NB4 (cell line): Measurements from ENCODE around the gene ECE1.

Experiments
- POLR2A ChIP-seq: IDR thresholded peaks from 2 replicates; pipeline ENCODE4 v1.6.1; 2011; ENCODE audit warnings: mild to moderate bottlenecking; ENCODE audit not compliant: insufficient read length; ENCODE audit errors: extremely low read depth
- TF ChIP-seq, protein P1 (sequence below): IDR thresholded peaks from one replicate; pipeline ENCODE4 v1.5.1; 2012; ENCODE audit warnings: low read depth, low read length

DNA sequence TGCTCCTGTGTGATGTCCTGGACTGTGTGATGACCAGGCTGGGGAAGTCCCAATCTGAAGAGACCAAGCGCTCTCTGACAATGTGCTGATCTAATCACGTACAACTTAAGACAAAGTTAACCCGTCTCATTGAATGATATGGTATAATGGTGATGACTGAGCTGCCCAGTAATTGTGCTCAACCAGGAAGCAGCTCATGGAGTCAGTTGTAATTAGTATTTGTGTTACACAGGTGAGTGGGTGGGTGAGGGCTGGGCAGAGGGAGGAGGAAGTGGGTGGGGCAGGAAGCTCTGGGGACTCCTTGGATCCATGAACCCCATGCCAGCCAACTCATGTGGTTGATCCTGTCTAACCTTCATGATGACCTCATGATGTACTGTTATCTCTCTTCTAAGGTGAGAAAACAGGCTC lies 8.7 kb upstream of the ECE1 start:
- no peak for TF ChIP-seq POLR2A
- TF ChIP-seq, protein P1, sequence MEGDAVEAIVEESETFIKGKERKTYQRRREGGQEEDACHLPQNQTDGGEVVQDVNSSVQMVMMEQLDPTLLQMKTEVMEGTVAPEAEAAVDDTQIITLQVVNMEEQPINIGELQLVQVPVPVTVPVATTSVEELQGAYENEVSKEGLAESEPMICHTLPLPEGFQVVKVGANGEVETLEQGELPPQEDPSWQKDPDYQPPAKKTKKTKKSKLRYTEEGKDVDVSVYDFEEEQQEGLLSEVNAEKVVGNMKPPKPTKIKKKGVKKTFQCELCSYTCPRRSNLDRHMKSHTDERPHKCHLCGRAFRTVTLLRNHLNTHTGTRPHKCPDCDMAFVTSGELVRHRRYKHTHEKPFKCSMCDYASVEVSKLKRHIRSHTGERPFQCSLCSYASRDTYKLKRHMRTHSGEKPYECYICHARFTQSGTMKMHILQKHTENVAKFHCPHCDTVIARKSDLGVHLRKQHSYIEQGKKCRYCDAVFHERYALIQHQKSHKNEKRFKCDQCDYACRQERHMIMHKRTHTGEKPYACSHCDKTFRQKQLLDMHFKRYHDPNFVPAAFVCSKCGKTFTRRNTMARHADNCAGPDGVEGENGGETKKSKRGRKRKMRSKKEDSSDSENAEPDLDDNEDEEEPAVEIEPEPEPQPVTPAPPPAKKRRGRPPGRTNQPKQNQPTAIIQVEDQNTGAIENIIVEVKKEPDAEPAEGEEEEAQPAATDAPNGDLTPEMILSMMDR: no peak
